Lung (tissue), 12 donors: ENCODE data around the gene ADARB1. TPM values are rescaled to one million over a fixed set of nuclear protein-coding genes. Genes with fewer than 3 reads are reported as not detected.

Experiments
- ATAC-seq: fragments of 200-7000 bp; cut with Tn5 transposase; one replicate; pipeline ENCODE4 v1.9.1; 2020; ENCODE audit warnings: moderate number of reproducible peaks; ENCODE audit not compliant: insufficient read depth, low FRiP score
- DNase-seq, 3 donors: peaks; one replicate each; pipeline ENCODE4 v3.0.0-alpha.2; 2013 to 2017
- H3K27ac ChIP-seq, 2 donors: one replicate each; pipeline ENCODE4 v1.5.1; 2013; ENCODE audit warnings: mild to moderate bottlenecking in 2 of 2, moderate library complexity in 2 of 2, control low read depth in 1 of 2, inconsistent platforms in 1 of 2, low read depth in 1 of 2, low read length in 1 of 2
- H3K27me3 ChIP-seq, 3 donors: one replicate each; pipeline ENCODE4 v1.5.1; 2013; ENCODE audit warnings: low read length in 2 of 3; ENCODE audit not compliant: control insufficient read depth in 3 of 3, insufficient read depth in 3 of 3
- H3K36me3 ChIP-seq, 4 donors: one replicate each; pipeline ENCODE4 v1.5.1; 2013; ENCODE audit warnings: low read length in 4 of 4, mild to moderate bottlenecking in 1 of 4, moderate library complexity in 1 of 4; ENCODE audit not compliant: control insufficient read depth in 4 of 4, insufficient read depth in 4 of 4
- H3K4me1 ChIP-seq, 5 donors: one replicate each; pipeline ENCODE4 v1.5.1; 2013; ENCODE audit warnings: low read length in 5 of 5, mild to moderate bottlenecking in 2 of 5, moderate library complexity in 1 of 5; ENCODE audit not compliant: control insufficient read depth in 5 of 5, insufficient read depth in 5 of 5
- H3K4me3 ChIP-seq: one replicate; pipeline ENCODE4 v1.5.1; 2013; ENCODE audit warnings: mild to moderate bottlenecking, control low read depth, moderate library complexity
- H3K9ac ChIP-seq, 2 donors: one replicate each; pipeline ENCODE4 v1.5.1; 2013; ENCODE audit warnings: low read length in 2 of 2, control low read depth in 1 of 2; ENCODE audit not compliant: insufficient read depth in 1 of 2
- H3K9me3 ChIP-seq, 4 donors: one replicate each; pipeline ENCODE4 v1.5.1; 2013; ENCODE audit warnings: low read length in 3 of 4, mild to moderate bottlenecking in 1 of 4, moderate library complexity in 1 of 4; ENCODE audit not compliant: control insufficient read depth in 4 of 4, insufficient read depth in 3 of 4
- WGBS, 2 donors: extraction: QIAGEN DNeasy Blood & Tissue Kit; methylation state at CpG; one replicate each; pipeline ENCODE4 v1.1.7; 2013; 5-methylcytosine and 5-hydroxymethylcytosine counted together
- polyA plus RNA-seq, 2 donors: library from polyadenylated mRNA; stranded (reverse); fragments of 200-250 nt; gene quantifications; one replicate each; pipeline ENCODE4 v1.2.1, GENCODE V29; 2013
- total RNA-seq, 2 donors: library from RNA; depleted of rRNA in 1 of 2; stranded (reverse); fragments of >200 nt in 1 of 2; gene quantifications; one replicate each; pipeline ENCODE4 v1.2.1, GENCODE V29; 2014 to 2021
- TF ChIP-seq, protein P1 (sequence below): IDR thresholded peaks from 2 replicates; pipeline ENCODE4 v1.5.1; 2012; ENCODE audit warnings: mild to moderate bottlenecking; ENCODE audit errors: control extremely low read depth, extremely low read depth
- donor health status: control.
- donor health status: control.
- donor health status: Bipolar disorder and iron deficiency.
- donor health status: healthy.
- donor health status: DM: yes; HTN: yes; CAD: no.

Gene ADARB1
- total and polyA plus RNA-seq, 4 donors, result 13.4 to 47.7 (median 32.6) TPM

DNA sequence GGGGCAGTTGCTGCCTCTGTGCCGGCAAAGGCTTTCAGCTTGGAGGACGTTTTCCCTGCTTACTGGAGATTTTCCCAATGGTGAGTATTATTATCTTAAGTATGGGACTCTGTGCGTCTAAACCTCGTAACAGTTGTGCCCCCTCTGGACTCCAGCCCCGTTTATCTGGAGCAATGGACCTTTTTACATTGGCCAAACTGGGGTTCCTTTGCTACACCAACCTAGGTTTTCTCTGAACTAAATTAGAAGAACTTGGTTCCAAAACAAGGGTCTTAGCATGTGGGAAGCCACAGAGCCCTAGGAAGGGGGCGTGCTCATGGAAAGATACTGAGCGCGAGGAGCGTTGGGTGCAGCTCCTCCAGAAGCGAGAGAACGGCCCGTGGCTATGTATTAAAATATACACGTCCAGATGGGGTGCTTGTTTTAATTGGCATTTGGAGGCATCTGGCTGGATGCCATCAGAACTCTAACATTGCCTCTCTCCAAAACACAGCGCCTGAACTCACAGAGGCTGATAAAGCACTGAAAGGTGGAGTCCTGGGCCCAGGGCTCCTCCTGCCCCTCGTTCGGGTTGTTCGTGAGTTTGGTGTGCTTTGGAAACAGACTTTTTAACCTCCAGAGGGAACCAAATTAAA, 184.9 kb downstream of the ADARB1 start:
- Histone ChIP-seq H3K4me3 (no peak overlapping the region), H3K4me1 (peaks cover 0 to 12% (median 0%) of the 10 kb centered on the region in 5 donors), H3K27ac (no peak overlapping the region), H3K36me3 (peaks cover 0 to 12% (median 4%) of the 10 kb centered on the region in 4 donors), H3K27me3 (peaks cover 0 to 3% (median 0%) of the 10 kb centered on the region in 3 donors), H3K9ac (no peak overlapping the region), H3K9me3 (no peaks in the 10 kb centered on the region)
- no peak for DNase-seq
- TF ChIP-seq, protein P1, sequence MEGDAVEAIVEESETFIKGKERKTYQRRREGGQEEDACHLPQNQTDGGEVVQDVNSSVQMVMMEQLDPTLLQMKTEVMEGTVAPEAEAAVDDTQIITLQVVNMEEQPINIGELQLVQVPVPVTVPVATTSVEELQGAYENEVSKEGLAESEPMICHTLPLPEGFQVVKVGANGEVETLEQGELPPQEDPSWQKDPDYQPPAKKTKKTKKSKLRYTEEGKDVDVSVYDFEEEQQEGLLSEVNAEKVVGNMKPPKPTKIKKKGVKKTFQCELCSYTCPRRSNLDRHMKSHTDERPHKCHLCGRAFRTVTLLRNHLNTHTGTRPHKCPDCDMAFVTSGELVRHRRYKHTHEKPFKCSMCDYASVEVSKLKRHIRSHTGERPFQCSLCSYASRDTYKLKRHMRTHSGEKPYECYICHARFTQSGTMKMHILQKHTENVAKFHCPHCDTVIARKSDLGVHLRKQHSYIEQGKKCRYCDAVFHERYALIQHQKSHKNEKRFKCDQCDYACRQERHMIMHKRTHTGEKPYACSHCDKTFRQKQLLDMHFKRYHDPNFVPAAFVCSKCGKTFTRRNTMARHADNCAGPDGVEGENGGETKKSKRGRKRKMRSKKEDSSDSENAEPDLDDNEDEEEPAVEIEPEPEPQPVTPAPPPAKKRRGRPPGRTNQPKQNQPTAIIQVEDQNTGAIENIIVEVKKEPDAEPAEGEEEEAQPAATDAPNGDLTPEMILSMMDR, result no peak
- 77 to 87% methylated on average over 17 of the region's 17 CpGs for WGBS, 2 donors
- no peak for ATAC-seq

DNA sequence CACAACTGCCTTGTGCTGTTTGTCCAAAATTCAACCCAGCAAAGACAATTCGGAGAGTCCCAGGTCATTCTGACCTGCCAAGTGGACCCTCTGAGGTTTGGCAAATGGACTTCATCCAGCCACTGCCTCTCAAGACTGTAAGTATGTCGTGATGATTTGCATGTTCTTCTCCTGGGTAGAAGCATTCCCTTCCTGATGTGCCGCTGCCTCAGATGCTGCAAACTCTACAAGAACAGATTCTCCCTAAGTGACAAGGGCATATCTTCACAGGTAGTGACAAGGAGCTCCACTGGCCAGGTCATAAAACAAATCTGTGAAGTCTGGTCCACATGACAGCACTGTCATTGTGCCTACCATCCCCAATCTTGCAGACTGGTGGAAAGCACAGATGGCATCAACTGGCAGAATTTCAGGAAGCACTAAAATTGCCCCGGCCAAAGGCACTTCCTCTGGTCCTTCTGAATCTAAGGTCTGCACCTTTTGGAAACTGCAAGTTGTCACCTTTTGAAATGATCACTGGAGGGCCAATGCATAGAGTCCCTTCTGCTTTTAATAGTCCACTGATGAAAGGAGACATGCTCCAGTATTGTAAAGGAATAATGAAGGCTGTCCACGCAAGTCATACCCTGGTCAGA, 185.9 kb downstream of the ADARB1 start:
- Histone ChIP-seq H3K9ac (no peak overlapping the region), H3K4me1 (peaks cover 0 to 12% (median 0%) of the 10 kb centered on the region in 5 donors), H3K4me3 (no peak overlapping the region), H3K36me3 (peaks cover 0 to 22% (median 5%) of the 10 kb centered on the region in 4 donors), H3K27me3 (peaks cover 0 to 3% (median 0%) of the 10 kb centered on the region in 3 donors), H3K27ac (no peak overlapping the region), H3K9me3 (no peaks in the 10 kb centered on the region)
- ATAC-seq, result no peak
- 69 to 79% methylated on average over 5 of the region's 5 CpGs for WGBS, 2 donors
- TF ChIP-seq, protein P1, result no peak
- no peak for DNase-seq

DNA sequence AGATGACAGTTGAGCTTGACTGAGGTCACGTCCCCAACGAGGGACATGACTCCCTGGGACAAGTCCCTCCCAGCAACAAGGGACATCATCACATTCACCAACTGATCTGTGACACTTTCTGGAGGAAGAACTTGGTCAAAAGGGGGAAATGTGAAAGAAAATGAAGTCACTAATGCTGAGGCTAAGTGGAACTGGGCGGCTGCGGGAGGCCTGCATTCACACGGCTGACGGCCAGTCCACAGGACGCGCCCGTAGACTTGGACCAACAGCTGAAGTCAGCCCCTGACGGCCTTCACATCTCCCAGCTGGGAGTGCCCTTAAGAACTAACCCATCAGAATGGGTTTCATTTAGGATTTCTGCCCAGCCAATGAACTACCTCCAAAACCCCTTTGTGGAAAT, 186.7 kb downstream of the ADARB1 start:
- 93 to 94% methylated on average over 10 of the region's 10 CpGs for WGBS, 2 donors

More for the DNA sequence above, 186.7 kb downstream of the ADARB1 start:
- Histone ChIP-seq H3K27ac (no peak overlapping the region), H3K4me1 (peaks cover 0 to 12% (median 0%) of the 10 kb centered on the region in 5 donors), H3K27me3 (peaks cover 0 to 3% (median 0%) of the 10 kb centered on the region in 3 donors), H3K36me3 (peaks cover 0 to 29% (median 5%) of the 10 kb centered on the region in 4 donors), H3K4me3 (no peak overlapping the region), H3K9ac (no peak overlapping the region), H3K9me3 (no peaks in the 10 kb centered on the region)
- TF ChIP-seq, protein P1, result no peak
- ATAC-seq (no peak), DNase-seq (no peak)
